SK-N-SH (cell line): ENCODE data around the gene CNTN4. TPM values are rescaled to one million over a fixed set of nuclear protein-coding genes. Genes with fewer than 3 reads are reported as not detected.

Source experiments
- CTCF ChIA-PET: fragments of 300-600, 350-600 bp; formaldehyde crosslinking; extraction: SDS; loops from one replicate; lab custom pipeline; 2021; lab: Yijun Ruan, JAX
- POLR2A ChIA-PET: fragments of 350-600 bp; sonication (Branson Sonifier 250); formaldehyde crosslinking; extraction: SDS; loops from one replicate; lab custom pipeline; 2020; ENCODE audit warnings: antibody characterized with exemption, inconsistent platforms; lab: Yijun Ruan, JAX
- DNase-seq: peaks from one replicate; pipeline ENCODE4 v3.0.0; 2012
- H2AFZ ChIP-seq: fragments of 200-600 bp; sonication (generic); 2 replicates; pipeline ENCODE4 v1.8.1; 2016; ENCODE audit warnings: antibody characterized with exemption, mild to moderate bottlenecking, low read depth
- H3F3A ChIP-seq: fragments of 200-600 bp; sonication (generic); replicated peaks from 2 replicates; pipeline ENCODE3; 2016; ENCODE audit warnings: antibody characterized with exemption, mild to moderate bottlenecking; ENCODE audit not compliant: insufficient read depth
- H3K27ac ChIP-seq, 2 experiments: fragments of 200-500 bp in 1 of 2; fragments of 200-600 bp in 1 of 2; sonication (Bioruptor generic) in 1 of 2; sonication (generic), shearing (Covaris generic) in 1 of 2; 2 replicates each; pipeline versions ENCODE4 v1.5.1 to v1.6.1; 2014 to 2016; ENCODE audit warnings: low read depth in 2 of 2, inconsistent platforms in 1 of 2, low read length in 1 of 2, mild to moderate bottlenecking in 1 of 2, mixed read lengths in 1 of 2
- H3K27me3 ChIP-seq: fragments of 200-600 bp; sonication (generic), shearing (Covaris generic); 2 replicates; pipeline ENCODE4 v1.6.1; 2016; ENCODE audit warnings: mixed run types; ENCODE audit not compliant: insufficient read depth
- H3K36me3 ChIP-seq, 2 experiments: fragments of 200-500 bp in 1 of 2; fragments of 200-600 bp in 1 of 2; sonication (Bioruptor generic) in 1 of 2; sonication (generic) in 1 of 2; replicated peaks in 1 of 2; 2 replicates each; pipeline versions ENCODE3 to v1.5.1; 2014 to 2016; ENCODE audit warnings: low read length in 1 of 2, mild to moderate bottlenecking in 1 of 2; ENCODE audit not compliant: insufficient read depth in 2 of 2, control insufficient read depth in 1 of 2
- H3K4me1 ChIP-seq, 2 experiments: fragments of 200-500 bp in 1 of 2; fragments of 200-600 bp in 1 of 2; sonication (Bioruptor generic) in 1 of 2; sonication (generic), shearing (Covaris generic) in 1 of 2; 2 replicates each; pipeline versions ENCODE4 v1.5.1 to v1.6.1; 2014 to 2016; ENCODE audit warnings: low read depth in 1 of 2, low read length in 1 of 2, mixed run types in 1 of 2; ENCODE audit not compliant: insufficient read depth in 2 of 2, control insufficient read depth in 1 of 2
- H3K4me2 ChIP-seq: fragments of 200-600 bp; sonication (generic), shearing (Covaris generic); 2 replicates; pipeline ENCODE4 v1.6.1; 2017; ENCODE audit warnings: mixed run types
- H3K4me3 ChIP-seq, 2 experiments: fragments of 200-500 bp in 1 of 2; fragments of 200-600 bp in 1 of 2; sonication (Bioruptor generic) in 1 of 2; sonication (generic), shearing (Covaris generic) in 1 of 2; 2 replicates each; pipeline versions ENCODE4 v1.5.1 to v1.8.1; 2014 to 2016; ENCODE audit warnings: low read depth in 2 of 2, inconsistent platforms in 1 of 2, low read length in 1 of 2, mild to moderate bottlenecking in 1 of 2, mixed read lengths in 1 of 2, moderate library complexity in 1 of 2
- H3K79me2 ChIP-seq: fragments of 200-600 bp; sonication (generic); 2 replicates; pipeline ENCODE4 v1.8.1; 2017; ENCODE audit warnings: mild to moderate bottlenecking; ENCODE audit not compliant: insufficient read depth
- H3K9ac ChIP-seq: fragments of 200-600 bp; sonication (generic); 2 replicates; pipeline ENCODE4 v1.6.1; 2017; ENCODE audit warnings: mixed run types
- H3K9me2 ChIP-seq: fragments of 200-600 bp; sonication (generic); 2 replicates; pipeline ENCODE4 v1.6.1; 2017; ENCODE audit warnings: mixed run types
- H3K9me3 ChIP-seq: fragments of 200-600 bp; sonication (generic); 2 replicates; pipeline ENCODE4 v1.6.1; 2017; ENCODE audit warnings: mixed run types, mild to moderate bottlenecking, moderate library complexity
- H4K20me1 ChIP-seq: fragments of 200-600 bp; sonication (generic); 2 replicates; pipeline ENCODE4 v1.6.1; 2017; ENCODE audit warnings: mild to moderate bottlenecking, mixed run types; ENCODE audit not compliant: insufficient read depth
- CHD2 ChIP-seq: fragments of 150-350 bp; IDR thresholded peaks from 2 replicates; pipeline ENCODE4 v1.6.1; 2018; ENCODE audit warnings: low read length; ENCODE audit not compliant: partially characterized antibody
- ELF1 ChIP-seq: IDR thresholded peaks from 2 replicates; pipeline ENCODE4 v1.4.0; 2012
- EP300 ChIP-seq, 2 experiments: IDR thresholded peaks; 2 replicates each; pipeline versions ENCODE4 v1.4.0 to v1.6.1; 2012; ENCODE audit warnings: borderline replicate concordance in 1 of 2, low read depth in 1 of 2, low read length in 1 of 2
- EZH2phosphoT487 ChIP-seq: fragments of 200-600 bp; sonication (generic); IDR thresholded peaks from 2 replicates; pipeline ENCODE4 v1.6.1; 2017; ENCODE audit warnings: low read depth, mixed run types, mild to moderate bottlenecking, antibody characterized with exemption, moderate library complexity, borderline replicate concordance
- FOXM1 ChIP-seq: IDR thresholded peaks from 2 replicates; pipeline ENCODE4 v1.4.0; 2012; ENCODE audit warnings: low read depth, mild to moderate bottlenecking
- POLR2AphosphoS5 ChIP-seq: IDR thresholded peaks from 2 replicates; pipeline ENCODE4 v1.6.1; 2012; ENCODE audit warnings: low read depth, low read length
- RAD21 ChIP-seq: IDR thresholded peaks from 2 replicates; pipeline ENCODE4 v1.6.1; 2012; ENCODE audit warnings: mild to moderate bottlenecking, low read length
- TAF1 ChIP-seq: IDR thresholded peaks from 2 replicates; pipeline ENCODE4 v1.6.1; 2012; ENCODE audit warnings: low read depth, mild to moderate bottlenecking, low read length, moderate library complexity, borderline replicate concordance
- TCF12 ChIP-seq: IDR thresholded peaks from 2 replicates; pipeline ENCODE4 v1.4.0; 2012
- TEAD4 ChIP-seq: IDR thresholded peaks from 2 replicates; pipeline ENCODE4 v1.4.0; 2012; ENCODE audit warnings: mild to moderate bottlenecking, borderline replicate concordance; ENCODE audit not compliant: insufficient read depth
- USF2 ChIP-seq: fragments of 150-350 bp; IDR thresholded peaks from 2 replicates; pipeline ENCODE4 v1.6.1; 2017; ENCODE audit warnings: antibody characterized with exemption, low read length, low read depth, borderline replicate concordance
- WGBS: methylation state at CpG from one replicate; pipeline ENCODE4 v1.1.6; 2017; ENCODE audit warnings: low lambda C conversion rate; 5-methylcytosine and 5-hydroxymethylcytosine counted together
- polyA plus RNA-seq, 3 experiments: library from polyadenylated mRNA; depleted of rRNA; stranded (reverse); fragments of >200 nt; gene quantifications; 2 replicates each; pipeline ENCODE4 v1.2.3, GENCODE V29; 2012
- TF ChIP-seq, protein P1 (sequence below): IDR thresholded peaks from 2 replicates; pipeline ENCODE4 v1.6.1; 2012; ENCODE audit warnings: mild to moderate bottlenecking, low read depth, low read length, moderate library complexity
- TF ChIP-seq, protein P2 (sequence below): fragments of 150-350 bp; IDR thresholded peaks from 2 replicates; pipeline ENCODE4 v1.6.1; 2016; ENCODE audit warnings: mild to moderate bottlenecking, low read depth, low read length
- TF ChIP-seq, protein P3 (sequence below): IDR thresholded peaks from 2 replicates; pipeline ENCODE4 v1.4.0; 2012; ENCODE audit warnings: low read depth, borderline replicate concordance

The CNTN4 gene
- polyA plus RNA-seq, 1 of the 3 experiments (the other 2 are of a cell fraction), result 0.12 TPM

GRCh38 chr3:2862366-2862765 is 763.7 kb downstream of the CNTN4 start:
- no peak overlapping the region for H3K4me2 ChIP-seq
- H3F3A ChIP-seq, result no peaks in the 10 kb centered on the region
- no peak overlapping the region for H3K4me3 ChIP-seq
- no peak overlapping the region for H2AFZ ChIP-seq
- no peaks in the 10 kb centered on the region for H3K27me3 ChIP-seq
- ChIA-PET POLR2A (no interaction called here), CTCF (interaction anchor here (0.8 kb wide), 1 partner anchor 98 kb away, joined by 3 read pairs; no protein-coding TSS in a partner anchor)
- TF ChIP-seq EP300 (IDR thresholded peaks at IDR 0.05; ENCODE audit: borderline replicate concordance in 1 of 2, low read depth in 1 of 2, low read length in 1 of 2), result no peak
- no peak for TF ChIP-seq FOXM1
- no peak for TF ChIP-seq CHD2
- no peak for TF ChIP-seq RAD21
- no peak for TF ChIP-seq USF2
- TF ChIP-seq TEAD4, result no peak
- TF ChIP-seq POLR2AphosphoS5, result no peak
- TF ChIP-seq, protein P1, sequence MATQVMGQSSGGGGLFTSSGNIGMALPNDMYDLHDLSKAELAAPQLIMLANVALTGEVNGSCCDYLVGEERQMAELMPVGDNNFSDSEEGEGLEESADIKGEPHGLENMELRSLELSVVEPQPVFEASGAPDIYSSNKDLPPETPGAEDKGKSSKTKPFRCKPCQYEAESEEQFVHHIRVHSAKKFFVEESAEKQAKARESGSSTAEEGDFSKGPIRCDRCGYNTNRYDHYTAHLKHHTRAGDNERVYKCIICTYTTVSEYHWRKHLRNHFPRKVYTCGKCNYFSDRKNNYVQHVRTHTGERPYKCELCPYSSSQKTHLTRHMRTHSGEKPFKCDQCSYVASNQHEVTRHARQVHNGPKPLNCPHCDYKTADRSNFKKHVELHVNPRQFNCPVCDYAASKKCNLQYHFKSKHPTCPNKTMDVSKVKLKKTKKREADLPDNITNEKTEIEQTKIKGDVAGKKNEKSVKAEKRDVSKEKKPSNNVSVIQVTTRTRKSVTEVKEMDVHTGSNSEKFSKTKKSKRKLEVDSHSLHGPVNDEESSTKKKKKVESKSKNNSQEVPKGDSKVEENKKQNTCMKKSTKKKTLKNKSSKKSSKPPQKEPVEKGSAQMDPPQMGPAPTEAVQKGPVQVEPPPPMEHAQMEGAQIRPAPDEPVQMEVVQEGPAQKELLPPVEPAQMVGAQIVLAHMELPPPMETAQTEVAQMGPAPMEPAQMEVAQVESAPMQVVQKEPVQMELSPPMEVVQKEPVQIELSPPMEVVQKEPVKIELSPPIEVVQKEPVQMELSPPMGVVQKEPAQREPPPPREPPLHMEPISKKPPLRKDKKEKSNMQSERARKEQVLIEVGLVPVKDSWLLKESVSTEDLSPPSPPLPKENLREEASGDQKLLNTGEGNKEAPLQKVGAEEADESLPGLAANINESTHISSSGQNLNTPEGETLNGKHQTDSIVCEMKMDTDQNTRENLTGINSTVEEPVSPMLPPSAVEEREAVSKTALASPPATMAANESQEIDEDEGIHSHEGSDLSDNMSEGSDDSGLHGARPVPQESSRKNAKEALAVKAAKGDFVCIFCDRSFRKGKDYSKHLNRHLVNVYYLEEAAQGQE, result no peak
- TF ChIP-seq, protein P2, sequence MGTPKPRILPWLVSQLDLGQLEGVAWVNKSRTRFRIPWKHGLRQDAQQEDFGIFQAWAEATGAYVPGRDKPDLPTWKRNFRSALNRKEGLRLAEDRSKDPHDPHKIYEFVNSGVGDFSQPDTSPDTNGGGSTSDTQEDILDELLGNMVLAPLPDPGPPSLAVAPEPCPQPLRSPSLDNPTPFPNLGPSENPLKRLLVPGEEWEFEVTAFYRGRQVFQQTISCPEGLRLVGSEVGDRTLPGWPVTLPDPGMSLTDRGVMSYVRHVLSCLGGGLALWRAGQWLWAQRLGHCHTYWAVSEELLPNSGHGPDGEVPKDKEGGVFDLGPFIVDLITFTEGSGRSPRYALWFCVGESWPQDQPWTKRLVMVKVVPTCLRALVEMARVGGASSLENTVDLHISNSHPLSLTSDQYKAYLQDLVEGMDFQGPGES, result no peak
- no peak for TF ChIP-seq TAF1
- H3K36me3 ChIP-seq, result no peaks in the 10 kb centered on the region
- WGBS, result 29% methylated on average over 1 of the region's 1 CpG
- H3K9me2 ChIP-seq, result no peaks in the 10 kb centered on the region
- no peak for DNase-seq
- H3K27ac ChIP-seq, result no peak overlapping the region
- H3K4me1 ChIP-seq, result no peaks in the 10 kb centered on the region
- no peaks in the 10 kb centered on the region for H3K79me2 ChIP-seq
- no peak overlapping the region for H3K9ac ChIP-seq
- no peaks in the 10 kb centered on the region for H4K20me1 ChIP-seq
- no peaks in the 10 kb centered on the region for H3K9me3 ChIP-seq

DNA sequence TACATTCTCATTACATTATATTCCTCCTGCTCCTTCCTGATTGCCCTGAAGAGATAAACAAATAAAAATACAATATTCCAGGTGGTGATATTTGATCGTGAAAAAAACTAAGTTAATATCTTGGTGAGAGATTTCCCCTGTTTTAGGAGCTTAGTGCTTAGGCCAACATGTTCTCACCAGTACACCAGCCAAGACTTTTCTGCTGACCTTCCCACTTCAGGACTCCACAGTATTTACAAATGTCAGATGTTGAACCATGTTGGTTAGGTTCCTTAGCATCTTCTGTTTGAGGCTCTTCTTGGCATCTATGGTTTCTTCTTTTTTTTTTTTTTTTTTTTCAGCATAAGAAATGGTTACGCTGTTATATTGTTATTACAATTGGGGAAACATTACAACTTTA is 764.5 kb downstream of the CNTN4 start:
- Histone ChIP-seq H3K27me3 (no peaks in the 10 kb centered on the region), H3F3A (no peaks in the 10 kb centered on the region), H4K20me1 (no peaks in the 10 kb centered on the region), H3K79me2 (no peaks in the 10 kb centered on the region), H3K9ac (no peak overlapping the region), H2AFZ (no peak overlapping the region), H3K4me2 (no peak overlapping the region), H3K36me3 (no peaks in the 10 kb centered on the region), H3K9me2 (no peaks in the 10 kb centered on the region), H3K4me3 (no peak overlapping the region), H3K27ac (no peak overlapping the region), H3K9me3 (no peaks in the 10 kb centered on the region), H3K4me1 (no peaks in the 10 kb centered on the region)
- WGBS, result 37% methylated on average over 2 of the region's 2 CpGs
- DNase-seq, result no peak
- POLR2A ChIA-PET, result no interaction called here
- CTCF ChIA-PET, result interaction anchor here (0.8 kb wide), 1 partner anchor 99 kb away, joined by 3 read pairs; no protein-coding TSS in a partner anchor
- TF ChIP-seq ELF1 (no peak), TCF12 (no peak), EZH2phosphoT487 (no peak), EP300 (IDR thresholded peaks at IDR 0.05; ENCODE audit: borderline replicate concordance in 1 of 2, low read depth in 1 of 2, low read length in 1 of 2) (no peak)
- TF ChIP-seq, protein P1, result no peak
- TF ChIP-seq, protein P3, sequence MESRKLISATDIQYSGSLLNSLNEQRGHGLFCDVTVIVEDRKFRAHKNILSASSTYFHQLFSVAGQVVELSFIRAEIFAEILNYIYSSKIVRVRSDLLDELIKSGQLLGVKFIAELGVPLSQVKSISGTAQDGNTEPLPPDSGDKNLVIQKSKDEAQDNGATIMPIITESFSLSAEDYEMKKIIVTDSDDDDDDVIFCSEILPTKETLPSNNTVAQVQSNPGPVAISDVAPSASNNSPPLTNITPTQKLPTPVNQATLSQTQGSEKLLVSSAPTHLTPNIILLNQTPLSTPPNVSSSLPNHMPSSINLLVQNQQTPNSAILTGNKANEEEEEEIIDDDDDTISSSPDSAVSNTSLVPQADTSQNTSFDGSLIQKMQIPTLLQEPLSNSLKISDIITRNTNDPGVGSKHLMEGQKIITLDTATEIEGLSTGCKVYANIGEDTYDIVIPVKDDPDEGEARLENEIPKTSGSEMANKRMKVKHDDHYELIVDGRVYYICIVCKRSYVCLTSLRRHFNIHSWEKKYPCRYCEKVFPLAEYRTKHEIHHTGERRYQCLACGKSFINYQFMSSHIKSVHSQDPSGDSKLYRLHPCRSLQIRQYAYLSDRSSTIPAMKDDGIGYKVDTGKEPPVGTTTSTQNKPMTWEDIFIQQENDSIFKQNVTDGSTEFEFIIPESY, result no peak
